Erythroblast (primary cell): Measurements from ENCODE around the gene RAMP1.

Experiments
- DNase-seq, 2 experiments: peaks; one replicate each; lab custom pipeline; 2025; lab: John Stamatoyannopoulos, UW
- GATA1 ChIP-seq: IDR thresholded peaks from 2 replicates; pipeline ENCODE4 v1.6.1; 2011; ENCODE audit warnings: low read depth, mild to moderate bottlenecking, control low read depth, low read length, moderate library complexity
- POLR2A ChIP-seq: IDR thresholded peaks from 2 replicates; pipeline ENCODE4 v1.6.1; 2011; ENCODE audit warnings: mild to moderate bottlenecking, low read length

RAMP1 gene

GRCh38 chr2:237888389-237888788 lies 29.0 kb downstream of the RAMP1 start:
- TF ChIP-seq POLR2A = no peak
- no peak for TF ChIP-seq GATA1
- no peak for DNase-seq

DNA sequence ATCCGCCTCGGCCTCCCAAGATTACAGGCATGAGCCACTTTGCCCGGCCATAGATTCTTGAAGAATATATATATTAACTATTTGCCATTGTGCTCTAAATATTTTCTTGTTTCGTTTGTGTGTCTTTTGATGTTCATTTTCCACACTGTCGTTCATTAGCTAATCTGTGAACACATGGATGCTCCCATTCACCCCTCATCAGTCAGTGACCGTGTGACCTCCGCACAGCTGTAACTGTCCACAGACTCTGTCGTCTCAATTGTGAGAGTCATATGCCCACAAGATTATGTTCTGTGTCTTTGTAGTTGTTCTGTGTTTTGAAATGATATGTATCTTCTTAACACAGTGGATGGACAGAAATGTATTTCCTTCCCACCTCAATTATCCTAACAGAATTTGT lies 29.6 kb downstream of the RAMP1 start:
- TF ChIP-seq GATA1 (no peak), POLR2A (no peak)
- DNase-seq = no peak

DNA sequence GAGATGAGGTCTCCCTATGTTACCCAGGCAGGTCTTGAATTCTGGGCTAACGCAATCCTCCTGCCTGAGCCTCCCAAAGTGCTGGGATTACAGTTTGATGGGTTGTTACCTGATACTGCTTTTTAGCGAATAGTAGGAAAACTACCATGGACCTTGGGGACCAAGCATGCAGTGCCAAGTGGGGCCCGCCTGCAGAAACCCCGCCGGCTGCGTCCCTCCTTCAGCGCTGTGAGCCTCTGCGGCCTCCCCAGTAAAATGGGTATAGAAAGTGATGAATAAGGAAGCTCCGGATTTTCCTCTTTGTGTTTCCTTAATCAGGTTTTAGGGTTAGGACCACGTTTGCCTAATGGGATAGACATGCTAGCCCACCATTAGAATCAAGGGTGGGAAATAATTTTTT lies 30.4 kb downstream of the RAMP1 start:
- no peak for DNase-seq
- TF ChIP-seq POLR2A (no peak), GATA1 (no peak)

DNA sequence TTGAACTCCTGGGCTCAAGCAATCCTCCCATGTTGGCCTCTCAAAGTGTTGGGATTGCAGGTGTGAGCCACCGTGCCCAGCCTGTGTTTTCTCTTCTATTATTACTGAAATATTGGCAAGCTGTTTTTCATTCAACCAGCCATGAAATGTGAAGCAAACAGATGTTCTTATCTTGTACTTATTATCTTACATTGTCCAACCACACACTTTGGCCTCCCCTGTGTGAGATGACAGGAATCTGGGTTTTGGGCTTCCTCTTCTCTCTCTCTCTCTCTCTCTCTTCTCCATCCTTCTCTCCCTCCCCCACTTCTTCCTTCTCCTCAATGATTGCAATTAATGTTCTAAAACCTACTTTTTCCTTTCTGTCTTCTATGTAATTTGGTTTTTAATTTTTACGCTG lies 33.1 kb downstream of the RAMP1 start:
- TF ChIP-seq POLR2A (no peak), GATA1 (no peak)
- DNase-seq = peak; percentile 27 to 80

- TF ChIP-seq POLR2A (no peak), GATA1 (no peak)
- peak in 1 of 2 experiments; percentile 18 for DNase-seq
Observed at GRCh38 chr2:237892984-237893595, 33.7 kb downstream of the RAMP1 start.

GRCh38 chr2:237894396-237894979 lies 35.1 kb downstream of the RAMP1 start:
- no peak for DNase-seq
- TF ChIP-seq POLR2A (no peak), GATA1 (no peak)

DNA sequence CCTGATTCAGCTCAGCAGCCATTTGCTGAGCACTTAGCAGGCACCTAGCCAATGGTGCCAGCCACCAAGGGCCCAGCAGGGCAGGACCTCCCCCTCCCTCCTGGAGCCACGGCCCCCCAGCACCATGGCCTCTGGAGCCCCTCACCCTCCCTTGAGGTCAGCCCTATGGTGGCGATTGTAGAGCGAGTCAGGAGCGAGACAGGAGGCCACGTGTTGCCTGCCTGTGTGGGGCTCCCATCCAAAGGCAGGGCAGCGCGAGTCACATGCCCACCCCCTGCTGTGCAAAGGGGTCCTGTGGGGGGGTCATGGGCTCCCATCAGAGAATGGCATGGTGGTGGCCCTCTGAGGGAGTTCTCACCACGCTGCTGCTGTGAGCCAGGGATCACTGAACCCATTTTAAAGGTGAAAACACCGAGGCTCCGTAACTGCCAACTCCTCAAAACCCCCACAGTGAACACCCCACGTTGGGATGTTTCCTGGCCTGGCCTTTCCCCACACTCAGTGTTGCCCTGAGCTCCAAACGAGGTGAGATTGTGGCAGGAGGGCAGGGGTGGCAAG lies 35.6 kb downstream of the RAMP1 start:
- no peak for DNase-seq
- TF ChIP-seq POLR2A (no peak), GATA1 (no peak)

DNA sequence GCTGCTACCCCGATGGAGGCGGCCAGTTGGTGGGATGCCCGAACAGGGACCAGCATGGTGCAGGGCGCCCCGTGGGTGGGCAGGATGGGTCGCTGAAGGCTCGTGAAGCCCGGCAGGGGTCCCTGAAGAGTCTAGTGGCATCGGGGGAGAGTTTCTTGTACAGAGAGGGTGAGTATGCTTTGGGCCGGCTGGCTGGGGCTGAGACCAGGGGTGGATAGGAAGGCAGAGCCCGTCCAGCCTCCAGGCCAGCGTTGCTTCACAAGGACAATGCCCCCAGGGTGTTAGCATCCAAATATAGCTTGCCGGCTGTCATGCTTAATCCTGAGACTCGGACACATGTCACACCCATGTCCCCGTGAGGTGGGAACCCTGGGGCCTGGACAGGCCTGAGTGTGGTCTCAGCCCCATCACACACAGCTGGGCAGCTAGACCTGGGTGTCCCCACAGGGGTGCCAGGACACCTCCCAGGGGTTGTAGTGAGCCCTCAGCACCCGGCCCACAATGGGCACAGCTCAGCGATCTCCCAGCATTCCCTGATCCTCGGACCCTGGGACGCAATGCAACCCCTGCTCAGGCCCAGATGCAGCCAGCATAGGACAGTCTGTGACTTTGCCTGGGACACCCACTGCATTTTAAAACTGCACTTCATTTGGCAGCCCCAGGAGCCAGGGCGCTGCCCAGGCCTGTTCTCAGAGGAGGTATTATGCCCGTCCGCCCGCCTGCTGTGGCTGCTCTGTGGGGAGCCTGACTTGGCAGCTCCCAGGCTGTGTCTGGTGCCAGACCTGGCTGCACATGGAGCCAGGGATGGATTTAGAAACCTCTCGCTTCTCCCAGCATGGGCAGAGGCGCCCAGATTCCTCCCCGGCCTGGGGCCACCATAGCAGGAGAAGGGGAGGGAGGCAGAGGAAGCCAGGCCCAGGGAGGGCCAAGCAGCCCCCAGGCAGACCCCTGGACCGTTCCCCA lies 36.4 kb downstream of the RAMP1 start:
- DNase-seq = no peak
- TF ChIP-seq POLR2A = no peak
- no peak for TF ChIP-seq GATA1

DNA sequence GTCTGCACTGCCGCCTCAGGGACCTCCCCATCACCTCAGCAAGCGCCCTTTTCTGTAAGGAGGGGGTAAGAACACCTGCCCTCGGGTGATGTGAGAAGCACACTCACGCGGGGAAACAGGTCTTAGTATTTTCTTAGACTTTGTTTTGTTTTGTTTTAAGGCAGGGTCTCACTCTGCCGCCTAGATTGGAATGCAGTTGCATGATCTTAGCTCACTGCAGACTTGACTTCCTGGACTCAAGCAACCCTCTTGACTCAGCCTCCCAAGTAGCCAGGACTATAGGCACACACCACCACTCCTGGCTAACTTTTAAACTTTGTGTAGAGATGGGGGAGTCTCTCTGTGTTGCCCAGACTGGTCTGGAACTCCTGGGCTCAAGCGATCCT lies 37.1 kb downstream of the RAMP1 start:
- TF ChIP-seq POLR2A = no peak
- TF ChIP-seq GATA1 = no peak
- DNase-seq = no peak

DNA sequence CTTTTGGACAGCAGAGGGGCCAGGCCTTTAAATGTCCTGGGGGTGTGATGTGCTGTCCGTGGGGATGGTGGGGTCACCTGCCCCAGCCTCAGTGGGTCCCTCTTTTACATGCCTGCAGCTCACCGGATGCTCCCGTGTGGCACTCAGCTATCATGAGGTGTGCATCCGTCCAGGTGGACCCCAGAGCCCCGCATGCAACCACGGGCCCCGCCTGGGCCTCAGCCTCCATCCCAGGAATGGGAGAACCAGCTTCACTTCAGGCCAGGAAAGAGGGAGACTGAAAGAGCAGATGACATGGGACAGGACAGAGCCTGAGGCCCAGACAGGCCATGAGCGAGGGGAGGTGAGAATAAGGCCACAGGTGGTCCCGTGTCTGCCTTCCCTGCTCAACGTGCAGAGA lies 37.5 kb downstream of the RAMP1 start:
- no peak for TF ChIP-seq GATA1
- TF ChIP-seq POLR2A = no peak
- DNase-seq = no peak

GRCh38 chr2:237898057-237898414 lies 38.6 kb downstream of the RAMP1 start:
- no peak for TF ChIP-seq GATA1
- no peak for TF ChIP-seq POLR2A
- DNase-seq = no peak

DNA sequence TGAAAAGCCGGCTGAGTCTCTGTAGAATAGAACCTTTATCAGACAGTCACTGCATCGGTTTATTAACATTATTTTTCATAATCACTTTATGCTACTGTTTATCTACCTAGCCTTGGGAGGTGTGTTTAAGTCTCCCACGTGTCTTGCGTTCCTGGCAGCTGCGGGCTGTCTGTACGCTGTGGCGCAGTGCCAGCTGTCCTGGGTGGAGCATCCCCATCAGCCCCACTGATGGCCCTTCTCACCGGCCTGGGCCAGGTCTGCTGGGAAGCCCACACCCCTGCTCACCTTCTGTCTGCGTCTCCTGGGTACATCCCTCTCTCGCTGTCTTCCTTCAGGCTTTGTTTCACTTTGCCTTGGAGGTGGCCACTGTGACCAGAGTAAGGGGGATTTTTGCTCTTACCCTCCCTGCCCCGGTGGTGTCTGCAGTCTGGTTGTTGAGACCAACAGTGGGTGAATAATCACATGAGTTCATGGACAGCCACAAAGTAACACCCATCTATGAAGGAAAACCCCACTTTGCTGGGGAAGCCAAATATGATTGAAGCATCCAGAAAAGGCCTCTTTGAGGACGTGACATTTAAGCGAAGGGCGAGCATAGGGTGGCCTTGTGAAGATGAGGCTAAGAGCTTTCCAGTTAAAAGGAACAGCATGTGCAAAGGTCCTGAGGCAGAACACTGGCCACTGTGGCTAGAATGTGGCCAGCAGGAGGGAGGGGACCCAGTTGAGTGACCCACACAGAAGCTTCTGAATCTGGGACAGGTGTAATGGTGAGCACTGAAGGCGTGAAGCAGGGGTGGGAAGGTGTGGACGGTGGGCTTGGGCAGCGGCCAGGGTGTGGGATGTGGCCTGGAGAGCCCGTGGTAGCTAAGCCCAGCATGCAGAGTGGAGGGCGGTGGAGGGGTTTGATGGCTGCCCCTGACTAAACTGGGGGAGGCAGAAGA lies 41.7 kb downstream of the RAMP1 start:
- no peak for TF ChIP-seq GATA1
- no peak for TF ChIP-seq POLR2A
- DNase-seq = no peak
